HG03354 (cell line): ENCODE data around the gene INSL3.
"Not testable (repeated sequence)": the region's sequence is repeated elsewhere in the genome, so short reads cannot be mapped to it uniquely, and the experiment has no call there.

Experiments
- ATAC-seq: cut with Tn5 transposase; IDR thresholded peaks from one replicate; pipeline ENCODE4 v1.9.1; 2021; ENCODE audit warnings: mild to moderate bottlenecking; ENCODE audit not compliant: unreplicated experiment, poor library complexity, severe bottlenecking

Gene INSL3

DNA sequence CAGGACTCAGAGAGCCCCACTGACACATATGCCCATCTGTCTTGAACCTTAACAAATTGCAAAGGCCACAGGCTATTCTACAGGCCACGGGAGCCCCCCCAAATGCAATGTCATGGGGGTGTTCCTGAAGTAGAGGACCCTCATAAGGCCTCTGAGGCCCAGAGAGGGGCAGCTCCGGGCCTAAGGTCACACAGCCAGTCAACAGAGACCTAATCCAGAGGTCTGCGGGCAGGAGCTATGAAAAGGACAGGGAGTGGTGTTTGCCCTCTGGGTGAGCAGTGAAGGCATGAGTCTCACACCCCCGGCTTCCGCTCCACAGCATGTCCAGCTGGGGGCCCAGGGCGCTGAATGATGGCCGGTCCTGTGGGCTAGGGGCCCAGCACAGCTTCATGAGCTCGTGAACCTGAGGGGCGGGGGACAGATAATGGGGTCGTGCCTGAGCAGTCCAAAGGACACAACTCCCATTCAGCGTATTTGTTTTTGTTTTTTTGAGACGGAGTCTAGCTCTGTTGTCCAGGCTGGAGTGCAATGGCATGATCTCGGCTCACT is 5.3 kb upstream of the INSL3 start:
- no peak for ATAC-seq

DNA sequence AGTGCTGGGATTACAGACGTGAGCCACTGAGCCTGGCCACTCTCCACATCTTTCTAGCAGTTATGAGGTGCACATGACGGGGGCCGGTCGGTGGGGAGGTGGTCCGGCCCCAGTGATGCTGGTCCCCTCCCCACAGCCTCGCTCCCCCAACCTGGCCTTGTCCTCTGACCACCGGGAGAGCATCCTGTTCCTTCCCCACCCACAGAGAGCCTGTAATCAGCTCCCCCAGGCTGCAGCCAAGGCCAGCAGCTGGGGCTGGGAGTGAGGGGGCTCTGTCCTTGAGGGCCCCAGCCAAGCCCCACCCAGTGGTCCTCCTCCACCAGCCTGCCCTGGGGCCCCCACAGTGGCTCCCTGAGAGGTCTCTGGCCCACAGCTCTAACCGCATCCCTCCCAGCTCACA is 3.0 kb upstream of the INSL3 start:
- no peak for ATAC-seq

DNA sequence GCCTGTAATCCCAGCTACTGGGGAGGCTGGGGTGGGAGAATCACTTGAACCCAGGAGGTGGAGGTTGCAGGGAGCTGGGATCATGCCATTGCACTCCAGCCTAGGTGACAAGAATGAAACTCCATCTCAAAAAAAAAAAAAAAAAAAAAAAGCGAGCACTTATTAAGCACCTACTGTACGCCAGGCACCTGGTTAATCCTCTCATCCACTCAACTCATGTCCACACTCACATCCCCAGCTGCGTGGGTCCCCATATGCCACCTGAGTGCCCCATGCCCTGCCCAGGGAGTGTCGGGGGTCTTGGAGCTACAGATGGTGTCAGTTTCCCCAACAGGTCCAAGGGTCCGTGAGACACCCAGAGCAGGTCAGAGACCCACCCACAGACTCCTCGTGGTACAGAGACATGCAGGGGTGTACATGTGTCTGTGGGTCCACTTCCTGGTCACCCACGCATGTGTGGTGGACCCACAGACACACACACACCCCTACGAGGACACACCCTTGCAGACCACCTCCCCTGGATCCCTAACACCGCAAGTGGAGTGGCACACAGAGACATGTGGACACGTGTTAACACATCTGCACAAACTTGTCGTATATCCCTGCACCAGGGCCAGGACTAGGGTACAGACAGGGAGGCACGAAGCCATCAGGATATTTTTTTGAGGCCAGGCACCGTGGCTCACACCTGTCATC is 3.5 kb downstream of the INSL3 start:
- no peak for ATAC-seq

DNA sequence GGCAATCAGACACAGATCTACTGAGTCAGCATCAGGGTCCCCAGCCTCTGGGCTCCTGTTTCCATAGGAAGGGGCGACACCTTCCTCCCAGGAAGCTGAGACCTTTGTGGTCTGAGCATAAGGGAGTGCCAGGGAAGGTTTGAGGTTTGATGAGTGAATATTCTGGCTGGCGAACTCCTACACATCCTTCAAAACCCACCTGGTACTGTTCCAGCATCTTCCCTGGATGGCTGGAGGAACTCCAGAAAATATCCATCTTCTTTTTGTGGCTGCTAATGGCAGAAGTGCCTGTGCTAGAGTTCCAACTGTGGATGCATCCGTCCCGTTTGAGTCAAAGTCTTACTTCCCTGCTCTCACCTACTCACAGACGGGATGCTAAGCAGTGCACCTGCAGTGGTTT is 9.2 kb downstream of the INSL3 start:
- no peak for ATAC-seq

DNA sequence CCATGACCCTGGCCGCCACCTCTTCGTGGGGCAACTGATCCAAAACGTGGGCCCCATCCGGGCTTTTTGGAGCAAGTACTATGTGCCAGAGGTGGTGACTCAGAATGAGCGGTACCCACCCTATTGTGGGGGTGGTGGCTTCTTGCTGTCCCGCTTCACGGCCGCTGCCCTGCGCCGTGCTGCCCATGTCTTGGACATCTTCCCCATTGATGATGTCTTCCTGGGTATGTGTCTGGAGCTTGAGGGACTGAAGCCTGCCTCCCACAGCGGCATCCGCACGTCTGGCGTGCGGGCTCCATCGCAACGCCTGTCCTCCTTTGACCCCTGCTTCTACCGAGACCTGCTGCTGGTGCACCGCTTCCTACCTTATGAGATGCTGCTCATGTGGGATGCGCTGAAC is 9.6 kb downstream of the INSL3 start:
- ATAC-seq = no peak

DNA sequence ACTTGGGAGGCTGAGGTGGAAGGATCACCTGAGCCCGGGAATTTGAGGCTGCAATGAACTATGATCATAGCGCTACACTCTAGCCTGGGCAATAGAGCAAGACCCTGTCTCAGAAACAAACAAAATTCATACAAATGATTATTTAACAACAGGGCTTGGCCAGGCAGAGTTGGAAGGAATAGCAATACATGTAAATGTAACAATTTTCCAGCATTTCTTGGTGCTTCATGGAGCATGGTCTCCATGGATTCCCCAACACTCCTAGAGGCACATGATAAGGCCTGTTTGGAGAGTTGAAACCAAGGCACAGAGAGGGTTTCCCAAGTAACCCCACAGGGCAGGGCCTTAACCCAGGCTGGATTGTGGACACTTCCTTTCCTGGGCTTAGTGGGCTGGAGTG is 10.2 kb downstream of the INSL3 start:
- no peak for ATAC-seq

DNA sequence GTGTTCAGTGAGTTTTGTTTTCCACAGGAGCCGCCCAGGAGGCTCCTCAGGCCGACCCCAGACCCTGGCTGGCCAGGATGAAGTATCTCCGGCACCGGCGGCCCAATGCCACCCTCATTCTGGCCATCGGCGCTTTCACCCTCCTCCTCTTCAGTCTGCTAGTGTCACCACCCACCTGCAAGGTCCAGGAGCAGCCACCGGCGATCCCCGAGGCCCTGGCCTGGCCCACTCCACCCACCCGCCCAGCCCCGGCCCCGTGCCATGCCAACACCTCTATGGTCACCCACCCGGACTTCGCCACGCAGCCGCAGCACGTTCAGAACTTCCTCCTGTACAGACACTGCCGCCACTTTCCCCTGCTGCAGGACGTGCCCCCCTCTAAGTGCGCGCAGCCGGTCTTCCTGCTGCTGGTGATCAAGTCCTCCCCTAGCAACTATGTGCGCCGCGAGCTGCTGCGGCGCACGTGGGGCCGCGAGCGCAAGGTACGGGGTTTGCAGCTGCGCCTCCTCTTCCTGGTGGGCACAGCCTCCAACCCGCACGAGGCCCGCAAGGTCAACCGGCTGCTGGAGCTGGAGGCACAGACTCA is 13.5 kb downstream of the INSL3 start:
- no peak for ATAC-seq

DNA sequence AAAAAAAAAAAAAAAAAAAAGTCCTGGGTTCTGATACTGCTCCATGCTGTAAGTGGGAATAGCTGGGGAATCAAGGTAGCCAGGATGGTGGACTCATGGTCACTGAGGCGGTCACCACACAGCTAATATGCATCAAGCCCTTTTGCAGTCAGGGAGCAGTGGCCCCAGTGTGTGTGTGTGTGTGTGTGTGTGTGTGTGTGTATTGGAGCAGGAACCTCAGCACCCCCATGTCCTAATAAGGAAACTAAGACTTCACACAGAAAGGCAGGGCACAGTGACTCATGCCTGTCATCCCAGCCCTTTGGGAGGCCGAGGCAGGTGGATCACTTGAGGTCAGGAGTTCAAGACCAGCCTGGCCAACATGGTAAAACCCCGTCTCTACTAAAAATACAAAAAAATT is 14.4 kb downstream of the INSL3 start:
- ATAC-seq = no peak

DNA sequence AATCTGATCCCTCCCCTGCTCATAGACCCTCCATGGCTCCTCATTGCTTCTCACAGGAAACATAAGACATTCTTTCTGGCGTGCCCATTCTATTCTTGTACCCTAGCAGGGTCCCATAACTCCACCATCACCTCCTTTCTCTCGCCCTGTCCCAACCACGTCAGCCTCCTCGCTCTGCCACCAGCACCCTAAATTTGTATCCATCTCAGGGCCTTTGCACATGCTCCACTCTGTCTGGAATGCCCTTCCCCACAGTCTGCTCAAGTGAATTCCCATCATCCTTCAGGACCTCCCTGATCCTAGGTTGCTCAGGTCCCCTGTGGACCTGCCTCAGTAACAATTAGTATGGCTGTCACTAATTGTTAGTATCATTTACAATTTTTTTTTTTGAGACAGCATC is 15.9 kb downstream of the INSL3 start:
- no peak for ATAC-seq

DNA sequence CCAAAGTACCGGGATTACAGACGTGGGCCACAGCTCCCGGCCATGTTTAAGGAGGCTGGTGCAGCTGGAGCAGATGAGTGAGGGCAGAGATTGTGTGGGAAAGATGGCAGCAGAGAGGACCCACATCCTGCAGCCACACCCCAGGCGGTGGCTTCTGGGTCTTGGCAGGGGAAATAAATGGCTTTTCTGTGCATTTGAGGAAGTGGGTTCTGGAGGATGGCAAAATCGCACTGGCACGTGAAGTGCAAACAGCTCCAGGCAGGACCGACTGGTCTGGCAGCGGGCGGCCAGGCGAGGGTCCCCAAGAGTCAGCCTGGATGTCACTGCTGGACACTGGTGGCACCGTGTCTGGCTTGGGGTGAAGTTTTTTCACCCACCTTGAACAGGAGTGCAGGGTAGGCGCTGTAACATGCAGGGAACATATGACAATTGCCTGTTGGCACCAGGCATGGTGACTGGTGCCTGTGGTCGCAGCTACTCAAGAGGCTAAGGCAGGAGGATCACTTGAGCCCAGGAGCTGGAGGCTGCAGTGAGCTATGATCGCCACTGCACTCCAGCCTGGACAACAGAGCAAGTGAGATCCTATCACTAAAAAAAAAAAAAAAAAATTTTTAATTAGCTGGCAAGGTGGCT is 17.9 kb downstream of the INSL3 start:
- ATAC-seq = no peak

DNA sequence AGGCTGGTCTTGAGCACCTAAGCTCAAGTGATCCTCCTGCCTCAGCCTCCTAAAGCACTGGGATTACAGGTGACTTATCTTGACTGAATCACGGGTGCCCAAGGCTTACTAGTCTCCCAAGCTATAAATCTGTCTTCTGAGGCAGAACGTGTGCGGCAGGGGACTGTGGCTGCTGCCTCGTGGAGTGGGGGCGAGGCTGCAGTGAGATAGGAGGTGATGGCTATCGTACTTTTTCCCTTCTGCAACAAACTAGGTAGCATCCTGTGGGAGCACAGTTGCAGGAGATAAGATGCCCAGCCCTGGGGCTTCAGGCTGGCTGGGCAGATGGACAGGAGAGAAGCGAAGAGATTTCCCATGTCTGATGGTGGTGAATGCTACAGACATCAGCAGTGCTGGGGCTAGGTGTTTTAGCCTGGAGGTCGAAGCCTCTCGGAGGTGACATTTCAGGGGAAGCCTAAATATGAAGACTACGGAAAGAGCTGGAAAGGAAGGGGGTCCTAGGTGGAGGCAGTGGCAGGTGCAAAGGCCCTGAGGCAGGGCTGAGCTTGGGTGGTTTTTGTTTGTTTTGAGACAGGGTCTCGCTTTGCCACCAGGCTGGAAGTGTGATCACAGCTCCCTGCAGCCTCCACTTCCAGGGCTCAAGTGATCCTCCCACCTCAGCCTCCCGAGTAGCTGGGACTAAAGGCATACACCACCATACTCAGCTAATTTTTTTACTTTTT is 19.0 kb downstream of the INSL3 start:
- no peak for ATAC-seq

DNA sequence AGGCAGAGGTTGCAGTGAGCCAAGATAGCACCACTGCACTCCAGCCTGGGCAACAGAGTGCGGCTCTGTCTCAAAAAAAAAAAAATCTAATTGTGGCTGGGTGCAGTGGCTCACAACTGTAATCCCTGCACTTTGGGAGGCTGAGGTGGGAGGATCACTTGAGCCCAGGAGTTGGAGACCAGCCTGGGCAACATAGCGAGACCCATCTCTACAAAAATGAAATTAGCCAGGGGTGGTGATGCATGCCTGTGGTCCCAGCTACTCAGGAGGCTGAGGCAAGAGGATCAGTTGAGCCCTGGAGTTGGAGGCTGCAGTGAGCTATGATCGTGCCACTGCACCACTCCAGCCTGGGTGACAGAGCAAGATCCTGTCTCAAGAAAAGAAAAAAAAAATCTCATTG is 22.7 kb downstream of the INSL3 start:
- ATAC-seq = not testable (repeated sequence)

DNA sequence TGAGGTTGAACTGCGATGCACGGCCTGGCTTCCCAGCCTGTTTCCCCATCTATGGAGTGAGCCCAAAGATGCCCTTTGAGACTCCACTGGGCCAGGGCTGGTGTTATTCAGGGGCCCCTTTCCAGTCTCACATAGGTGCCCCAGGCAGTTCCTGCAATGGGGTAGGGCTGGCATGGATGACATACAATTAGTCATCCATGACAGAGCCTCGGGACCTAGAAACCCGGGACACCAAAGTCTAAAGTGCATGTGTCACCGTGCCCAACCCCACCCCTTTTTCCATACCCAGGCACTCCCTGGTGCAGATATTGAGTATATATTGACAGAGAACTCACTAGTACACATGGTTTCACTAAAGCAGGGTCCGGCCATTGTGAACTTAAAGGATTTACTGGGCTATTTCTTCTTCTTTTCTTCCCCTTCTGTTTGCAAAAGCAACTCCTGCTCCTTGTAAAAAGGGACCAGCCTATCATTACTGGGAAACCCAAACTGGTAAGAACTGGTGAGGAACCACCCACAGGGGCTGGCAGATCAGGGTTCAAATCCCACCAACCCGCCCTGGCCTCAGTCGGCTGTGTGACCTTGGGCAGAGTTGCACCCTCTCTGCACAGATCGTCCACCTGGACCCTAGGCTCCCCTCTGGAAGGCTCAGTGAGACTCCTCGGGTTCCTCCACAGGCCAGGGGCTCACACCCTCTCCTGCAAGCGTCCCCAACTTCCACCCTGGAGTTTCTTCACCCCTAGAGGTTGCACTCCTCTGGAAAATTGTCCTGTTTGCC is 23.7 kb downstream of the INSL3 start:
- no peak for ATAC-seq

DNA sequence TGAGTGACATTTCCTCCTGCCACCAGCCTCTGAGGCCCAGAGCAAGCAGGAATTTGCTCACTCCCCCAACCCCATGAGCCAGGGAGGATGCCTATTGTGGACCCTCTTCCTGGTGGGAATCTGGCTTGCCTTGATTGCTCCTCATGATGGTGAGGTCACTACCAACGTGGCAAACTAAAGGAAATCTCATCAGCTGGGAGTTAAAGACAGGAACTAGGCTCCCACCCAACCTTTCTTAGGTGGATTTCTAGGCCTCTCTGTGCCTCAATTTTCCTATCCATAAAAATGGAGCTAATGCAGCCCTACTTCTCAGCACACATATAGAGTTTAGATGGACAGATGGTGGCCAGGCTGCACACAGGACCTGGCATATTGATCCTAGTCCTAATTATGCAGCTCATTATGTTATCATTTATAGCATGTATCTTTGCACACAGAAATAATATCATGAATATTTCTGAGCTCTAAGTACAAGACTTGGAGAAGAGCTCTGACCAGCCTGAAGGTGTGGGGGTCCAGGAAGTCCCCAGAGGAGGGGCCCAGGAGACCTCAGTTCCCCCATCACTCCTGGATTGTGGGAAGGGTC is 24.4 kb downstream of the INSL3 start:
- no peak for ATAC-seq

DNA sequence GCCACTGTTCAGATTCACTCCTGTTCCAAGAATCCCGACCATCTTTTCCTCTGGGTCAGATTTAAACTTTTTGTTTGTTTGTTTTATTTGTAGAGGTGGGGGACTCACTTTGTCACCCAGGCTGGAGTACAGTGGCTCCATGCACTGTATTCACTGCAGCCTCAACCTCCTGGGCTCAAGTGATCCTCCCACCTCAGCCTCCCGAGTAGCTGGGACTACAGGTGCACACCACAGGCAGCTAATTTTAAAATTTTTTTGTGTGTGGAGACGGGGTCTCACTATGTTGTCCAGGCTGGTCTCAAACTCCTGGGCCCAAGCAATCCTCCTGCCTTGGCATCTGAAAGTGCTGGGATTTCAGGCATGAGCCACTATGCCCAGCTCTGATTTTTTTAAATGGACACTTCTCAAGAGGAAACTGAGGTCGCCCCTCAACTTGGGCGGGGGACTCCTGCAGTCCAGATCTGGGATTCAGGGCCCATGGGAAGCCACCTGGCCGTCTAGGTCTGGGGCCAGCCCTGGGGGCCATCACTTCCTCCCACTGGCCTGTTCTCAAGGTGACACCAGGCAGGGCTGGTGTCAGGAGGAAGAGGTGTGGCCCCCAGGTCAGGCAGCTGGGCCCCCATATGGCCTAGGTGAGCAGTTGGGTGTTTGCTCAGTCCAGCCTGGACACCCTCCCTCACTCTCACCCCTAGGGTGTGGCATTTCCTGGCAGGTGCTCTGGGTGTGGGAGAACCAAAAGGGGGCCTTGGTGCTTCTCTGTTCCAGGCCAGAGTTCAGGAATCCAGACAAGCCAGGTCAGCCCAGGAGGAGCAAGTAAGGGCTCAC is 25.1 kb downstream of the INSL3 start:
- ATAC-seq = no peak

DNA sequence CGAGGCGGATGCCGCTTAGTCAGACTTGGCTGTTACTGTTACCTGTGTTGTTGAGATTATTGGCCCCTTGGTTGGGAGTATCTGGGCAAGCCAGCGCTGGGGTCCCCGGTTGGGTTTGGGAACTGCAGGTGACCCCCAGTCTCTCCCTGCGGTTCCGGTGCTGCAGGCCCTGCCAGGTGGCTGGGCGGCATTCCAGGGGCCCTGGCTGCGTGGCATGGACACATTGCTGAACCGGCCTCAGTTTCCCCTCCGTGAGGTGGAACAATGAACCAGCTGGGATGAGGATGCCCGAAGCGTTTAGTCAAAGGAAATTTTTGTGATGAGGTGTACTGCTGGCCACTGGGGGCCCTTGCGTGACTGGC is 25.8 kb downstream of the INSL3 start:
- ATAC-seq = no peak

DNA sequence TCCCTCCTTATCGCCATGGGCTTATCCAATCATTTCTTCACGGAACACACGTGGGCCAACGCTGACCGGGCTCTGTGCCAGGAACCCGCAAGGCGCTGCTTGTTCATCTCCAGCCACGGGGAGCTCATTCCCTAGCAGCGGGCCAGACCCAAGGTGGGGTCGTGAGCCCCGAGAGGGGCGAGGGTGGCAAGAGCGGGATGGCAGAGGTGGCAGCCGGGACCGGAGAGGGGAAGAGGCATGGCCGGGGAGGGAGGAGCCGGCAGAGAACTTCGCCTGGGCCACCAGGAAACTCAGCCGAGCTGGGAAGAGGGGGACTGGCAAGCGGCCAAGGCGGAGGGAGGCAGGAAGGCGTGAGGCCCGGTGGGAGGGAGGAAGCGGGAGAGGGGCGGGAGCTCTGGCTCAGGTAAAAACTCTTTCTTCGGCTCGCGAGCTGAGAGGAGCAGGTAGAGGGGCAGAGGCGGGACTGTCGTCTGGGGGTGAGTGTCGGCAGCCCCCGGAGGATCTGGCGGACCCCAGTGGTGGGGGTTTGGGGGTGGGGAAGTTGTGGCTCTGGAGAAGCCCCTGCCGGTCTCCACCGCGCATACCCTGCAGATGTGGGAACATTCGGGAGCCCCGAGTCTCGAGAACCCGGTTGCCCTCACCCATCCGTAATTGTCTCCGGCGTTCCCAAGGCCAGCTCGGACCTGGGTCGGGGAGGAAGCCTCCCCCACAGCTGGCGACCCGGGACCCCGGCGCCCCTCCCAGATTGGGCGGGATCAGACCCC is 26.4 kb downstream of the INSL3 start, which contains the start of gene B3GNT3:
Gene B3GNT3 (plus strand): TSS at position 408 of the 764 bp plus-strand sequence. CDS start 12,670 bp downstream, outside the sequence.
- no peak for ATAC-seq

DNA sequence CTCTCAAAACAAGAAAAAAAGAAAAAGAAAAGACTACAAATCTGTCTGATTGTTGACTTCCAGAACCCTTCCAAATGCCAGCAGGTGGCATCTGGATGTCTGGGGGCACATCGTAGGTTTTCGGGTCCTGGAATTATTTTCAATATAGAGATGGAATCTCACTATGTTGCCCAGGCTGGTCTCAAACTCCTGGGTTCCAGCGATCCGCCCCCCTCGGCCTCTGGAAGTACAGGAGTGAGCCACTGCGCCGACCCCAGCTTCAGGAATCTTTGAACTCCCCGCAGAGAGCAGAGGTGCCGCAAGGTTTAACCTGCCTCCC is 26.9 kb downstream of the INSL3 start:
- ATAC-seq = no peak
